HG03442 (cell line): ENCODE measurements around the gene PNISR.
"Not testable (repeated sequence)": the region's sequence is repeated elsewhere in the genome, so short reads cannot be mapped to it uniquely, and the experiment has no call there.

ENCODE experiments used
- ATAC-seq: cut with Tn5 transposase; IDR thresholded peaks from one replicate; pipeline ENCODE4 v1.9.1; 2021; ENCODE audit warnings: mild to moderate bottlenecking, moderate library complexity; ENCODE audit not compliant: unreplicated experiment

Gene PNISR, protein sequence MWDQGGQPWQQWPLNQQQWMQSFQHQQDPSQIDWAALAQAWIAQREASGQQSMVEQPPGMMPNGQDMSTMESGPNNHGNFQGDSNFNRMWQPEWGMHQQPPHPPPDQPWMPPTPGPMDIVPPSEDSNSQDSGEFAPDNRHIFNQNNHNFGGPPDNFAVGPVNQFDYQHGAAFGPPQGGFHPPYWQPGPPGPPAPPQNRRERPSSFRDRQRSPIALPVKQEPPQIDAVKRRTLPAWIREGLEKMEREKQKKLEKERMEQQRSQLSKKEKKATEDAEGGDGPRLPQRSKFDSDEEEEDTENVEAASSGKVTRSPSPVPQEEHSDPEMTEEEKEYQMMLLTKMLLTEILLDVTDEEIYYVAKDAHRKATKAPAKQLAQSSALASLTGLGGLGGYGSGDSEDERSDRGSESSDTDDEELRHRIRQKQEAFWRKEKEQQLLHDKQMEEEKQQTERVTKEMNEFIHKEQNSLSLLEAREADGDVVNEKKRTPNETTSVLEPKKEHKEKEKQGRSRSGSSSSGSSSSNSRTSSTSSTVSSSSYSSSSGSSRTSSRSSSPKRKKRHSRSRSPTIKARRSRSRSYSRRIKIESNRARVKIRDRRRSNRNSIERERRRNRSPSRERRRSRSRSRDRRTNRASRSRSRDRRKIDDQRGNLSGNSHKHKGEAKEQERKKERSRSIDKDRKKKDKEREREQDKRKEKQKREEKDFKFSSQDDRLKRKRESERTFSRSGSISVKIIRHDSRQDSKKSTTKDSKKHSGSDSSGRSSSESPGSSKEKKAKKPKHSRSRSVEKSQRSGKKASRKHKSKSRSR

DNA sequence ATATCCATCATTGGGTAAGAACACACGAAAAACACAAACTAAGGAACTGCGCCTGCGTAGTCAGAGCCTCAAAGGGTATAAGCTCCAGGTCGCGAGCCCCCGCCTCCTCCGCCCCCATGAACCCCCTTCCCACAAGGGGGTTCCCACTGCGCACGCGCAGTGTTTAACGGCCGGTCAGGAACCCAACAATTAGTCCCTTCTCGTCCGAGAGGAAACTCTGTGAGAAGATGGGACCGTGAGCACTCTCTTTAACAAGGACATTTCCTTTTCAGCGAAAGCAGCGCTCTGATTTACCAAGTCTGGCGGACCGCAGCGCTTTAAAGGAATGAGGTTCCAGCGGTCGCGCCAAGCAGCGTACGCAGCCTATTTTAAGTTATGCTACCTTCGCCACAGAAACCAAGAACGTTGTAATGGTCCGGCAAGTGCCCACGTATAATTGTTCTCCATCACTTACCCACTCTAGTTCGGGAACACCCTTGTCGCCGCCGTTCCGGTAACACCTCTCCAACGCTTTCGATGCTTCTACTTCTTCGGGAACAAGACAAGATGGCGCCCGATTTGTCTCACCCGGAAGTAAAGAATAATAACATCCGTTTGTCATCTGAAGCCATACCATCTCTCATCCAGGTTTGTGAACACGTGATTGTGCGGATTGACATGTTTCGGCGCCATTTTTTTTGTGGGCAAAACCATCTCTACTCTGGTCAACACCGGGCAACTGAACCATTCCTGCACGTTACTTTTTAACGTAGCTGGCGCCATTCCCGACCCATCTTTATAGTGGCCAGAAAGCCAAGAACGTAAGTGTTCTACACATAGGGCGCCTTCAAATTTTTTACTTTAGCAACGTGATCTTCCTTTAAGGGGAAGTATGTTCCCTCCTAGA lies at the start of gene PNISR:
Gene PNISR, minus strand, starts transcription at position 548 of the 886 bp plus-strand sequence. CDS start 10,649 bp downstream, outside the sequence.
- ATAC-seq: peak; percentile 85

DNA sequence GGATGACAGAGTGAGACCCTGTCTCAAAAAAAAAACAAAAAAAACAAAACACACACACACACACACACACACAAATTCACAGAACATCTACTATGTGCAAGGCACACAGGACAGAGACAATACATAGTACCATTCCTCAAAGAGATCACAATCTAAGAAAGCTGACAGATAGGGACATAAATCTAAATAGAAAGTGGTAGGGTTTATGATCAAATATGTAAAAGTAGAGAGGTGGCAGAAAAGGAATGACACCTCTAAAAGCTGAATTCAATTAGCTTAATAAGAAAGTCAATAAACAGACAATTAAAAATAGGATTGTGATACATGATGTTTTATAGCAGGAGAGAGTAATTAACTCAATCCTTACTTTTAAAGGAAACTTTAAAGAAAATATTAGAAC lies 48.6 kb upstream of the PNISR start:
- no peak for ATAC-seq

DNA sequence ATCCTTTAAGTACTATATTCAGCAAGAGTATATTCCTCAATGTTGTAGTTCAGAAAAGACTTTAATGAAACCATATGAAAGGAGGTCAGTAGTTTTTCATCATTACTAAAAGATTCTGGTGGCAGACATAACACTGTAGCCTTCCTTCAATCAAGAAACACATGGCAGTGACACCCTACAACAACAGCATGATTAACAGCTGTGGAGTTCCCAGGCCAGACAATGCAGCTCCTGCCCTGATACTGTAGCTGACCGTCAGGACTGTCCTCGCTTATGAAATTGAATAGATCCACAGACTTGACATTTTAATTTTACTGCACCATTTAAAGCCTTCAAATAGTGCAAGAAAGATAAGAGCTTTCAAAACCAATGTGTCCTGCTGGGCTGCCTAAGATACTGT lies 46.5 kb upstream of the PNISR start:
- no peak for ATAC-seq

DNA sequence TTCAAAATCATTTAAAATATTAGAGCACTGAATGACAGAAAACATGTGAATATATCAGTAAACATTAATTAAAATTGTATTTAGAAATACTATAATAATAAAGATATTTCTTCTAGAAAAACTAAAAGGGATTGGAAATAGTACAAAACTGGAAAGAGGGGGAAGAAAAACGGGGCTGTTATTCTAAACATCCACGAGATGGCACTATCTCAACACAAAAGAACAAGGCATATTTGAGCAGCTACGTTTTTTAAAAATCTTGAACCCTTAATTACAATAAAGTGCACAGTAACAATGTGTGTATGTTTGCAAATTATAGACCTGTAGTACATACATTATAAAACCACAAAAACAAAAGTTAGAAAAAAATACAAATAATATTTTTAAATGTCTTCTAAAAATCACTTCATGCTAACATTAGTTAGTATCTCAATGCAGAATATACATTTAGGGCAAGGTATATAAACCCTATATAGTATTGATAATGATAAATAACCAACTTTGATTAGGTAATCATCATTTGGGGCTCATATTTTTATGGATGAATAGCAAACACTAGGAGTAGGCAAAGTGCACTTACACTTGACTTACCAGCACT lies 42.5 kb upstream of the PNISR start:
- ATAC-seq: no peak

DNA sequence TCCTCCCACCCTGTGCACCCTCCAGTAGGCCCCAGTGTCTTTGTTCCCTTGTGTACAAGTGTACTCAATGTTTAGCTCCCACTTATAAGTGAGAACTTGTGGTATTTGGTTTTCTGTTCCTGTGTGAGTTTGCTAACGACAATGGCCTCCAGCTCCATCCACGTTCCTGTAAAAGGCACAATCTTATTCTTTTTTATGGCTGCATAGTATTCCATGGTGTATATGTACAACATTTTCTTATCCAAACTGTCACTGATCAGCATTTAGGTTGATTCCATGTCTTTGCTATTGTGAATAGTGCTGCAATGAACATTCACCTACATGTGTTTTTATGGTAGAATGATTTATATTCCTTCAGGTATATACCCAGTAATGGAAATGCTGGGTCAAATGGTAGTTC lies 34.0 kb upstream of the PNISR start:
- not testable (repeated sequence) for ATAC-seq

DNA sequence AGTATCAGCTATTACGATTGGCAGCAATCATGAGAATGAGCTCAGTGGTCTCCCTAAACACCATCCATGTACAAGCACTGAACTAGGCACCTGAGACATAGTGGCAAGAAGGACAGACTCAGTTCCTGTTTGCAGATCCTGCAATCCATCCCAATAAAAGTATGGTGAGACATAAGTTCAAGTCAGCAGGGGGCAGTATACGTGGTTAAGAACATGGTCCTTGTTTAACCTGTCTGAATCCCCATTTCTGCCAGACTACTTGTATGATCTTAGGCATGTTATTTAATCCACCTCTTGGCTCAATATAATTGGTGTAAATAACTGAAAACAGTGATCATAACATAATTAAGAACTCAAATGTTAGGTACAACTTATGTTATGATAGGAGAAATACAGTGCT lies 33.2 kb upstream of the PNISR start:
- ATAC-seq: no peak

DNA sequence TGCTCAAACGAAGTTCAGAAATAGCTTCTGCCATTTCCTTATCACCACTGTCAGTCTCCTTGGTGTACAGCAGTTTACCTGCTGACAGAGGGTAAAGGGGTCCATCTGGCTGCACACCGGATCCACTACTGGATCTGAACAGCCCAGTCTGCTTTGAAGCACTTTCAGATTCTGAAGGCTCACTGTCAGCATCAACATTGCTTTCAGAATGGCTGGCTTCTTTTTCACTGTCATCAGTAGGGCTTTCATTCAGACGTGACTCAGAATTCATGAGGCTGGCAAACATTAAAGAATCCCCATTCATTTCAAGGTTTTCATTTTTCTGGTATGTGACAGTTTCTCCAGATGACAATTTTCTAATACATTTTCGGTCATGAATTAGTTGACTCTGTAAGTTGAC lies 21.0 kb upstream of the PNISR start:
- no peak for ATAC-seq

DNA sequence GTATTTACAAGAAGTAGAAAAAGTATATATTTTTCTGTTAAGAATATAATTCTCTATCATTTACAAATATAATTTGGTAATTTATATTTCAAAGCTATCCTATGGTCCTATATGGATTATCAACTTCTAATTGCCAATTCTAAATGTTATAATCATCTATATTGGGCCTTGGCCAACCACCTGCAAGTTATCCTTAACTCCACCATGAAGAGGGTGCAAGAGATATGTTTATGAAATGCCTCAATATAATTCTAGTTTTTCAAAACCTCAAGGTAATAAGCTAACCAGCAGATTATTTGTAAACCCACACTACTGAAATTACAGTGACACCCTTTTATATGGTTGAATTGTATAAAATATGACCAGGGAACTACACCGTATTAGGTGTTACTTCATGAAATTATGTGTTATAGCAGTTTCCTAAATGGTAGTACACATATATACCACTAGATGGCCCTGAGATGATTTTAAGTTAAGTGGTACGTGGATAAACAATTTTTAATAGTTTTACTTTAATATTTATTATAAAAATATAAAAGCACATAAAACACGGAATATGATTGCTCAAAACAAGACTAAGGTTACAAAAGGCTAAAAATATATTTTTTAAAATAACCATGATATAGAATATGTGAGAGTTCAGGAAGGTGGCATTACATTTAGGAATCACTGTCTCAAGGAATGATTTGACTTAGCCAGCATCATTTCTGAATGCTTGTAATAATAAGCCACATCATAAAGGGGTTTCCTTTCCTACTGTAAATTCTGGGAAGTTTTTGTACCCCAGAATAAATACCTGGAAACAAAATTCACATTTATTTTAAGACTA lies 9.8 kb upstream of the PNISR start:
- ATAC-seq: peak; percentile 86

DNA sequence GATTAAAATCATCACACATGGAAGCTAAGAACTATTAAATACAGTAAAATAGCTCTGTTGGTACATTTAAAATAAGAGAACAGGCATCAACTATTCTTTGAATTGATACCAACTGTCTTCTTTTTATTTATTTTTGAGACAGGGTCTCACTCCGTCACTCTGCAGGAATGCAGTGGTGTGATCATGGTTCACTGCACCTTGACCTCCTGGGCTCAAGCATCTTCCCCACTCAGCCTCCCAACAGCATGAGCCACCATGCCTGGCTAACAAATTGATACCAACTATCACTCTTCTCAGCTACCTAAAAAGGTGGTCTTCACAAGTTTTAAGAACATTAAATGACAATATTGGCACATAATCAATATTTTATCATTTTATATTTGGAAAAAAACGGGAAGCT lies 7.8 kb upstream of the PNISR start:
- no peak for ATAC-seq

DNA sequence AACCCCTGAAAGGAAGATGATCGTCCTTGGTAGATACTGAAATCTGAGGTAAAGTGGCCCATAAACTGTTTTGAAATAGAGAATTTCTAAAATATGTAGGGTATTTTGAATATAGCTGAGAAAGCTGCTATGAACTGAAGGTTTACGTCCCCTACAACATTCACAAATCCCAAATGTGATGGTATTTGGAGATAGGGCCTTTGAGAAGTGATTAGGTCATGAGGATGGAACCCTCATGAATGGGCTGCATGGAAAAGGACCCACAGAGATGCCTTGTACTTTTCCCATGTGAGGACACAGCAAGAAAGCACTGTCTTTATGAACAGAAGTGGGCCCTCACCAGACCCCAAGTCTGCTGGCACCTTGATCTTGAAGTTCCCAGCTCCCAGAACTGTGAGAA lies 6.8 kb upstream of the PNISR start:
- ATAC-seq: no peak

DNA sequence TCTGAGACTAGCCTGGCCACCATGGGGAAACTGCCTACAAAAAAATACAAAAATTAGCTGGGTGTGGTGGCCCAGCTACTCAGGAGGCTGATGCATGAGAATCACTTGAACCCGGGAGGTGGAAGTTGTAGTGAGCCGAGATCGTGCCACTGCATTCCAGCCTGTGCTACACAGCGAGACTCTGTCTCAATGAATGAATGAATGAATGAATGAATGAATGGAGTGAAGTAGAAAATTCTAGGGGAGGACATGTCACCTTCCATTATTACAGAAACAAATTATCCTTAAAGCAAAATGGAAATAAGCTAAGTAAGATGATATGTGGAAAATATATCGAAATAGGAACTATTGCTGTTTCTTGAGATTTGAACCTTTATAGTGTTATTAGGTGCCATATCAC lies 2.9 kb upstream of the PNISR start:
- ATAC-seq: no peak

DNA sequence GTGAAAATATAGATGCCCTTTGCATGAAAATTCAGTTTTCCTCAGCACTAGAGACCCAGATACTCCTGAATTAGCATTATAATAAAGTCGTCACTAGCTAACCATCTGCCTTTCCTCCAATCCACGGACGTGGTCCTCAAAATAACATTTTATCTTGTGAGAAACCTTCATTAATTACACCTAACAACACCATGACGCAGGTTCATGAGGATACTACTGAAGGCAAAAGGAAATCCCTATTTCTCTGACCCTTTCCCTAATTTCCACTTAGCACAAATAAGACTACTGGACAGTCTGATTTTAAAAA lies 1.3 kb upstream of the PNISR start:
- no peak for ATAC-seq

DNA sequence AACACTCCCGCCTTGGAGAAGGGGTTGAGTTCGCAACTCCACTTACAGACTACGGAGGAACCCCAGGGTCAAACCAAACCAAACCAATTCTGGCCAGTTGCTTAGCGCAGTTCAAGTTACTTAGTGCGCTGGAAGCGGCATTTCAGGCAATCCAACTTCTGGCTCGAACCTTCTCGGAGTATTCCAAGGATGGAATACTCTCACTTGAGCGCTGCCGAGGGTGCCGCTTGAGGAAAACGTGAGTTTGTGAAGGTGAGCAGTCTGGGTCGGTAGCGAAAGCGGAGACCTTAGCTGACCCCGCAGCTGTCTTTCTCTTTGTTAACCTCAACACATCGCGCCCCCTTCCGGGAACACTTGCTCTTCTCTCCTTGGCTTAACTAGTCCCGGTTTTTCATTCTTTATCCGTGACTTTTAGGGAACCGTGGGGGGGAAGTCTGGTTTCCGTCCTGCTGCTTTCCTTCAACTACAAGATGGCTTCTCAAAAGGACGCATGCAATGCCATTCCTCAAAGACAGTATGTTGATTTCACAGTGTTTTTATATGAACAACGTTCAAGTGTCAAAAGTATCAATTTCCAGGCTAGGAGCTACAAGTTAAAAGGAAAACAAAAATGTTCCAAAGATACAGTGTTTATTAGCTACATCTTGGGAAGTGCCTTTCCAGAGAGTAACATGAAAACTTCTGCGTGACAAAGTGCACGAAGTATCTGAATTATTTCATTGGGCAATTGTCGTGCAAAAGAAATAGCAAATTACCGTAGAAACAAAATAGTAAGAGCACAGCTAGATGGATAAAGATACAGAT lies 741 bp upstream of the PNISR start:
- peak; percentile 40 for ATAC-seq

DNA sequence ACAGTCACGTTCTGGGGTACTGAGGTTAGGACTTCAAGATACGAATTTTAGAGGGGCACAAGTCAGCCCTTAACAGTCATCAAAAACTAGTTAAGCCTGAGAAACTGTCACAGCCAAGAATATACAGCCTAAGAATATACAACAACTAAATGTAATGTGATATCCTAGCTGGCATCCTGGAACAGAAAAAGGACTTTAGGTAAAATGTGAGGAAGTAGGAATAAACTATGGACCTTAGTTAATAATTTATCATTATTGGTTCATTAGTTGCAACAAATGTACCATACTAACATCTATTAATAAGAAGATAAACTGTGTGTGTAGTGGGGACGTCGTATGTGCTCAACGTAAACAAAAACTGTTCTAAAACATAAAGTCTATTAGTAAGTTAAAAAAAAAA lies 1.1 kb downstream of the PNISR start:
- no peak for ATAC-seq

DNA sequence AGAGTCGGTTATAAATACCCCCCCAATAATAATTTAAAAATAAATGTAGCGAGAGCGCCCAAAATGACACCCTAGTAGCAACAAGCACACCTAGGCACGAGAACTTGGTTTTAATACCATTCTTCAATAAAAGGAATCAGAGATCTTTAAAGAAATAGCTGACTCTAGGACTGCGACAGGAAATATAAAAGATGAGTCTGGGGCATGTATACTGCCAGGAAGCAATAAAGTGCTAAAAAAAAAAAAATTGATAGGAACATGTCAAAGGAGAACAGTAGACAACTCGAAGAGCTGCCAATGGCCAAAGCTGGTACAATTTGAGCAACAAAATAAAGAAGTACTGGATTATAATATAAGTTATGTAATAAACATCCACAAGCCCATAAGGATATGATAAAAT lies 2.2 kb downstream of the PNISR start:
- no peak for ATAC-seq

DNA sequence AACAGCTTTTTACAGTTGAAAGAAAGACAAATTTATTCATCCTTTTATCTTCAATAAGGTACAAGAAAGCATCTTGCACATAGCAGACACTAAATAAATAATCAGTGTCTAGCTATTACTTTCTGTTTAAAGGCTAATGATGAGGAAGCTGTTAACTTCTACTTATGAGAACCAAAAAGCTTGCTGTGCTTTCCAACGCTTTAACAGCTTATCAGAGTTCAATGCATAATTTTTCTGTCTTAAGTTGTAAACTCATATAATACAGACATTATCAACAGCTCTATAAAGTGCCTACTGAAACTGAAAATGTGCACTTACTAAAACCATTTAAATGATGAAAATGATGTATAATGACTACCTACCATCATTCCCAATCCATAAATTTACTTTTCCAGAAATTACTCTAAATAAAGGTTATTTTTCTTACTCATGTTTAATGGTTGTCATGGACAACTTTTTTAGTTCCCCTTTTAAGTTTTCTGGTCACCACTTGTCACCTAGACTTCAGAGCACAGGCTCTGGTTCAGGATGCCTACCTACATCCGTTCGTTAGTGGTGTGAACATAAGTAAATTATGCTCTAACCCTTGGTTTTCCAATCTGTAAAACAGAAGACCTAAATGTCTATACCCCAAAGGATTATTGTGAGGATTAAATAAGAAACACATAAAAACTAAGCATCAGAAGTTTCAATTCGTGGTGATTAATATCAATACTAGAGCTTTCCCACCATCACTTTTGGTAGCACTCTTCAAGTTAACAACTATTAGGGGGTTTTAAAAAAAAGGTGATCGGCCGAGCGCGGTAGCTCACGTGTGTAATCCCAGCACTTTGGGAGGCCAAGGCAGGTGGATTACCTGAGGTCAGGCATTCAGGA lies 8.0 kb downstream of the PNISR start:
- ATAC-seq: peak; percentile 87

DNA sequence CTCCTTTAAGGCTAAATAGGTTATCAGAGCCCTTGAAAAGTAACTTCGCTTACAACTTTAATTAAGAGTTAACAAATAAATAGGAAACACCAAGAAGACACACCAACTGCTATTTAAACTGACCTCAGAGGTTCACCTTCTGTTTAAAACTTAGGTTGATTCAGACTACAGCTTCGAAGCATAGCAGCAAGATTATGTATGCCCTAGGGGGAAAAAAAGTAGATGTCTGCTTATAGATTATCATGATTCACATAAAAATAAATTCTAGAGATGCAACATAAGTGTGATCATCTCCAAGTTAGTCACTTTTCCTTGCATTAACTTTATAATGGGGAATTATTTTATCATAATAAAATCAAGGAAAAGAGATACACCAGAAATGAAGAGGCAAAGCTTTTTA lies 8.9 kb downstream of the PNISR start:
- ATAC-seq: no peak

DNA sequence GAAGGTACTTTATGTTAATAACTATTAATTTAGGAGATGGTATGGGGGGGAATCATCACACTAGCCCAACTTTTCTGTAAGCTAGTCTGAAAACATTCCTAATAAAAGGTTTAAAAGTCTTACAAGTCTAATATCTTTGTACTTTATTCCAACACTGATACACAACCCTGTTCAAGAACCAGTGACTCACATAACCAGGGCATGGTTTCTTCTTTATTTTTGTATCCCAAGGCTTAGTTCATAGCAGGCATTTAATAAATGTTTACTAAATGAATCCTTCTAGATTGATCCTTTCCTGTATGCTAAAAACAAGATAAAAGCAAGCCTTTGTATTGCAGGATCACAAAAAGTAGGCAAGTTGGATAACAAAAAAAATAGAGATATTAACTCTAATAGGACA lies 9.7 kb downstream of the PNISR start:
- ATAC-seq: no peak
